ENCODE measurements around the gene SCML2.
"Not testable (repeated sequence)": the region's sequence is repeated elsewhere in the genome, so short reads cannot be mapped to it uniquely, and the experiment has no call there.

The SCML2 gene

GRCh38 chrX:18354369-18355223 is at the start of gene SCML2:
SCML2 (minus strand) TSS chrX:18354688; CDS start chrX:18334071, 20,617 bp downstream.
- in situ Hi-C loops (cut with HindIII; ENCODE audit: low sequenced_read_pairs): no loop called here

- in situ Hi-C loops (cut with HindIII; ENCODE audit: low sequenced_read_pairs): no loop called here
Measured at GRCh38 chrX:18401848-18402213, 47.3 kb upstream of the SCML2 start.

GRCh38 chrX:18394477-18394876 is 40.0 kb upstream of the SCML2 start:
- in situ Hi-C loops (cut with HindIII; ENCODE audit: low sequenced_read_pairs): loop anchor here (25.0 kb wide), 1 partner anchor 943 kb away; the partner anchor contains the start of gene PDHA1

- in situ Hi-C loops (cut with HindIII; ENCODE audit: low sequenced_read_pairs): loop anchor here (25.0 kb wide), 1 partner anchor 946 kb away; the partner anchor contains the start of gene PDHA1
Measured at GRCh38 chrX:18390941-18391538, 36.6 kb upstream of the SCML2 start.

- in situ Hi-C loops (cut with HindIII; ENCODE audit: low sequenced_read_pairs): loop anchor here (25.0 kb wide), 1 partner anchor 947 kb away; the partner anchor contains the start of gene PDHA1
Measured at GRCh38 chrX:18389966-18390365, 35.5 kb upstream of the SCML2 start.

GRCh38 chrX:18377796-18378195 is 23.3 kb upstream of the SCML2 start:
- in situ Hi-C loops (cut with HindIII; ENCODE audit: low sequenced_read_pairs): loop anchor here (25.0 kb wide), 1 partner anchor 960 kb away; the partner anchor contains the start of gene PDHA1

- in situ Hi-C loops (cut with HindIII; ENCODE audit: low sequenced_read_pairs): loop anchor here (25.0 kb wide), 1 partner anchor 962 kb away; the partner anchor contains the start of gene PDHA1
Measured at GRCh38 chrX:18375131-18375805, 20.8 kb upstream of the SCML2 start.

GRCh38 chrX:18369096-18369495 is 14.6 kb upstream of the SCML2 start:
- in situ Hi-C loops (cut with HindIII; ENCODE audit: low sequenced_read_pairs): not testable (repeated sequence)

GRCh38 chrX:18368402-18368801 is 13.9 kb upstream of the SCML2 start:
- in situ Hi-C loops (cut with HindIII; ENCODE audit: low sequenced_read_pairs): no loop called here

GRCh38 chrX:18360867-18361266 is 6.4 kb upstream of the SCML2 start:
- in situ Hi-C loops (cut with HindIII; ENCODE audit: low sequenced_read_pairs): no loop called here

GRCh38 chrX:18353931-18354368 is 538 bp downstream of the SCML2 start:
- in situ Hi-C loops (cut with HindIII; ENCODE audit: low sequenced_read_pairs): no loop called here

- in situ Hi-C loops (cut with HindIII; ENCODE audit: low sequenced_read_pairs): no loop called here
Measured at GRCh38 chrX:18351784-18352183, 2.7 kb downstream of the SCML2 start.

GRCh38 chrX:18348047-18348446 is 6.4 kb downstream of the SCML2 start:
- in situ Hi-C loops (cut with HindIII; ENCODE audit: low sequenced_read_pairs): no loop called here

- in situ Hi-C loops (cut with HindIII; ENCODE audit: low sequenced_read_pairs): no loop called here
Measured at GRCh38 chrX:18309401-18309800, 45.1 kb downstream of the SCML2 start.

GRCh38 chrX:18297251-18297650 is 57.2 kb downstream of the SCML2 start:
- in situ Hi-C loops (cut with HindIII; ENCODE audit: low sequenced_read_pairs): no loop called here

- in situ Hi-C loops (cut with HindIII; ENCODE audit: low sequenced_read_pairs): no loop called here
Measured at GRCh38 chrX:18294893-18295292, 59.6 kb downstream of the SCML2 start.

- in situ Hi-C loops (cut with HindIII; ENCODE audit: low sequenced_read_pairs): no loop called here
Measured at GRCh38 chrX:18291006-18291545, 63.4 kb downstream of the SCML2 start.

- in situ Hi-C loops (cut with HindIII; ENCODE audit: low sequenced_read_pairs): no loop called here
Measured at GRCh38 chrX:18290200-18290599, 64.3 kb downstream of the SCML2 start.

GRCh38 chrX:18288716-18289115 is 65.8 kb downstream of the SCML2 start:
- in situ Hi-C loops (cut with HindIII; ENCODE audit: low sequenced_read_pairs): no loop called here

GRCh38 chrX:18286322-18286831 is 68.1 kb downstream of the SCML2 start:
- in situ Hi-C loops (cut with HindIII; ENCODE audit: low sequenced_read_pairs): no loop called here

- in situ Hi-C loops (cut with HindIII; ENCODE audit: low sequenced_read_pairs): loop anchor here (5.0 kb wide), 1 partner anchor 54 kb away; no protein-coding TSS in a partner anchor
Measured at GRCh38 chrX:18278449-18278848, 76.0 kb downstream of the SCML2 start.
